Cardiac fibroblast (primary cell): Measurements from ENCODE around the gene CITED1.

ENCODE experiments used
- DNase-seq, 2 donors: peaks; one replicate each; pipeline versions ENCODE4 v3.0.0 to v3.0.0-alpha.2; 2010; ENCODE audit warnings: low read depth in 2 of 2
- H3K4me3 ChIP-seq, 2 donors: replicated peaks in 1 of 2; 1 replicate in 1 of 2; 2 replicates in 1 of 2; pipeline ENCODE4 v1.5.1; 2011; ENCODE audit warnings: low read depth in 2 of 2, low read length in 2 of 2, mild to moderate bottlenecking in 2 of 2, moderate library complexity in 1 of 2
- TF ChIP-seq, protein P1 (sequence below): IDR thresholded peaks from one replicate; pipeline ENCODE4 v1.5.1; 2011; ENCODE audit warnings: low read depth, mild to moderate bottlenecking, low read length, inconsistent platforms

Gene CITED1

DNA sequence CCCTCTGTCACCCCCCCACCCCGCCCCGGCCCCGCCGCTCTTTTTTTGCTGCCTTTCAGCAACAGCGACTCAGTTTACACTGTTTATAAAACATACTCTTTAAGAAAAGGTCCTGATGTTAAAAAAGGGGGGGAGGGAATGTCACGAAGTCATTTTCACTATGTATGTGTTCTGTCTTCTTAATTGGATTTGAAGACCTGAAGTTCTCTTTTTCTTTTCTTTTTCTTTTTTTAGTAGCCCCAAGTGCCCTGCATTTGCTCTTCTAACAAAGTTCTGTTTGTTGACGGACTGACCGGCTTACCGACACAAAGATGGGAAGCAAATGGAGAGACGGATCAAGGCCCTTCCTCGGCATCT is 2.5 kb upstream of the CITED1 start:
- TF ChIP-seq, protein P1, sequence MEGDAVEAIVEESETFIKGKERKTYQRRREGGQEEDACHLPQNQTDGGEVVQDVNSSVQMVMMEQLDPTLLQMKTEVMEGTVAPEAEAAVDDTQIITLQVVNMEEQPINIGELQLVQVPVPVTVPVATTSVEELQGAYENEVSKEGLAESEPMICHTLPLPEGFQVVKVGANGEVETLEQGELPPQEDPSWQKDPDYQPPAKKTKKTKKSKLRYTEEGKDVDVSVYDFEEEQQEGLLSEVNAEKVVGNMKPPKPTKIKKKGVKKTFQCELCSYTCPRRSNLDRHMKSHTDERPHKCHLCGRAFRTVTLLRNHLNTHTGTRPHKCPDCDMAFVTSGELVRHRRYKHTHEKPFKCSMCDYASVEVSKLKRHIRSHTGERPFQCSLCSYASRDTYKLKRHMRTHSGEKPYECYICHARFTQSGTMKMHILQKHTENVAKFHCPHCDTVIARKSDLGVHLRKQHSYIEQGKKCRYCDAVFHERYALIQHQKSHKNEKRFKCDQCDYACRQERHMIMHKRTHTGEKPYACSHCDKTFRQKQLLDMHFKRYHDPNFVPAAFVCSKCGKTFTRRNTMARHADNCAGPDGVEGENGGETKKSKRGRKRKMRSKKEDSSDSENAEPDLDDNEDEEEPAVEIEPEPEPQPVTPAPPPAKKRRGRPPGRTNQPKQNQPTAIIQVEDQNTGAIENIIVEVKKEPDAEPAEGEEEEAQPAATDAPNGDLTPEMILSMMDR = no peak
- no peak overlapping the region for H3K4me3 ChIP-seq
- DNase-seq = no peak

DNA sequence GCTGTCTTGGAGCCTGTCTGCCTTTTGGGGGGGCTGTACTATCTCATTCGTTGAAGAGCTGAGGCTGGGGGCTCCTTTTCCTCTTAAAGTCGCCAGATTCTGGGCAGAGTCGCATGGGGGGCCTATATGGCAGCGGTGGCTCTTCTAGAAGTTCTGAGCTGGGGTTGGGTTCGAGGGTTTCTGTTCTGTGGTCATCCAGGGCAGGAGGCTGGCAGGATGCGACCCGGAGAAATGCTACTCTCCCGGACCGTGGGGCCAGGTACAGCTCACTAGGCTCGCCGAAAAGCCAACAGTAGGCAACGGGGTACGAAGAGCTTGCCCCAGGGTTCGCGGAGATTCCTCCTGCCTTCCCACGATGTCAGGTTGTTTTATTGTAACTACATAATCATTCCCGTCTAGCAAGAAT is 1.9 kb upstream of the CITED1 start:
- no peak overlapping the region for H3K4me3 ChIP-seq

DNA sequence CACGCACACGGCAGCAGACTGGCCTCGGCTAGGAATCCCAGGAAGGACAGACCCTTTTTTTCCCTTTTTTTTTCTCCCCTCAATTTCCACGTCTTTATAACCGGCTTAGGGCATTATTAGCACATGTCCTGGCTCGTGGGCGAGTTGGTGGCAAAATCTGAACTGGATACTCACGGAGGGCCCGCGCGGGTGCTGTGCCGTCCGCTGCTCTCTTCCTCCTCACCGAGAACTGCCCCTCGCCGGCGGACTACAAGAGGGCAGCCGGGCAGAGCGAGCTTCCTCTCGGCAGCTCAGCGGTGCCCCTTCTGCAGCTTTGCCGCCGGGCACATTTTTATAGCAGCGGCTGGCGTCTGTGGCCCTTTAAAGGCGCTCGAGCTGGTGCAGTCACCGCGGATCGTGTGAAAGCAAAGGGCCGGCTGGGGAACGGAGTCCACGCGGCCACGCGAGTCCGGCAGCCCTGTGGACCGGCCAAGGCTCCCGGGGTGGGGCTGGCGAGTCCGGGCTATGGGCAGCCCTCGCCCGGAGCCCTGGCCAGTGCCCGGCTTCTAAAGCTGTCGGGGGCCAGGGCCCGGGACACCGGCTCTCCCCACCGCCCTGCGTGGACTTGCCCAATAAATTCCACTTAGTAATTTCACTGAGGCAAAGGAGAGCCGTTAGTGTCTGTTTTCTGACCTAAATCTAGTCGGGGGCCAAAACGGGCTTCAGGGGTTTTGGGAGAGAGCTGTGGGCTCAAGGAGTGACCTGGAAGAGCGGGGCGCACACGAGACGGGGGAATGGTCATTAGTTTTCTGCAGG is 1.3 kb upstream of the CITED1 start:
- peak overlapping the region; percentile 47 to 56 for H3K4me3 ChIP-seq
- TF ChIP-seq, protein P1 = no peak
- DNase-seq = peak; percentile 63 to 71

More for the DNA sequence above, 1.9 kb upstream of the CITED1 start:
- TF ChIP-seq, protein P1 = no peak
- DNase-seq = no peak

DNA sequence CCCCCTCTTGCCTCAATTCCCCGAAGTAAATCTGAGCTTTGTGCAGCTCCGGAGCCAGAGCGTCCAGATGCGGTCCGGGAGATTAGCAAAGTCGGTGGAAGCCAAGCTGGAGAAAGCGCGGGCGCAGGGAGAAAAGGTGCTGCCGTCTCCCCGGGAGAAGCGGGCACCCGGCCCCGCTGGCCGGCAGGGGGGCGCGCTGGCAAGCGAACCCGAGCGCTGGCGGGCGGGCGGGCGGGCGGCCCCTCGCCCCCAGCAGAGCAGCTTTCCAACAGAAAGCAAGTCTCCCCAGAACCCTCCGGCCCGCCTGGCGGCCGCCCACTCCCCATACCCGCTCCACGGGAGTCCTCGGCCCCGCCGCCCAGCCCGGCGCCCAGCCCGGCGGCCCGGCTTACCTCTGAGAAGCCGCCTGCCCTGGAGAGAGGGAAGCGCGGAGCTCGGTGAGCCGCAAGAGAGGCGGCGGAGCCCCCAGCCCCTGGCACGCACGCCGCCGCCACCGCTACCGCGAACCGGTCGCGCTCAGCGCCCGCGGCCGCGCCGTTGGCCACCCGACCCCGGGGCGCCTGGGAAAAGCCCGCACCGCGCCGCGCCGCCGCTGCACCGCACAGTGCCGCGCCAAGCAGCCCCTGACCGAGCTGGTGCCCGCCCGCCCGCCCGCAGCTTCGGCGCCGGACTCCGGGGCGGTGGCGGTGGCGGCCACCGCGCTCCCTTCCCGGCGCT is 529 bp upstream of the CITED1 start:
- DNase-seq = no peak
- TF ChIP-seq, protein P1 = no peak
- peak overlapping the region; percentile 47 to 56 for H3K4me3 ChIP-seq

DNA sequence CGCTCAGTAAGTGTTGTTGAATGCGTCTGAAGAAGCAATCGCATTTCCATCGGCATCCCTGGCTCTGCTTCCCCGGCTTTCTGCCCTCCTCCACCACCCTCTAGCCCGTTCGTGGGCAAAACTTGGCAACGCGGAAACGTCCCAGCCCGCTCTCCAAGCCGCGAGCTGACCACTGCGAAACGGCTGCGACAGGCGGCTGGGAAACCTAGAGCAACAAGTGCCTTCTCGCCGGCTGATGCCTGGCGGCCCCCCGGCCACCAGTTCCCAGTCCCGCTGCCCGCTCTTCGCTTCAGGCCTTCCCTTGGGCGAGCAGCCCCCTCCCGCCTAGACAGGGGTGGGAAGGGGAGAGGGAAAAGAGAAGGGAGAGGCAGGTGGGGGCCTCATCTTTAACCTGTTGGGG is 837 bp downstream of the CITED1 start:
- H3K4me3 ChIP-seq = no peak overlapping the region
- DNase-seq = no peak
- TF ChIP-seq, protein P1 = no peak

DNA sequence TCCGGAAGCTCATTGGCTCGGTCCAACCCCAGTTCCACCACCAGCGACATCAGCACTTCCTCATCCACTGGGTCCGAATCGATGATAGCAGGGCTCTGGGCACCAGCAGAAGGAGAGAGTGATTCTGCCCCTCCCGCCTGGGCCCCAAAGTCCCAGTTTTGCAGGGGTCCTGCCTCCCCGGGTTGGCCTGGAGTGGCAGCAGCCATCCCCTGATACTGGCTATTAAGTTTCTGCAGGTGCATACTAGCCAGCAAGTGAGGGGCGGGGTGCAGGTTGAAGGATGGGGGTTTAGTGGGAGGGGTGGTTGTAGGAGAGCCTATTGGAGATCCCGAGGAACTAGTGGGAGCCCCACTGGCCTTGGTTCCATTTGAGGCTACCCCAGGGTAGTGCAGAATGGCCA is 3.9 kb downstream of the CITED1 start:
- H3K4me3 ChIP-seq = no peak overlapping the region
- TF ChIP-seq, protein P1 = no peak
- no peak for DNase-seq
